Lower leg skin (tissue), 4 donors: ENCODE measurements around the gene SLC29A3. TPM values are rescaled to one million over a fixed set of nuclear protein-coding genes. Genes with fewer than 3 reads are reported as not detected.

Experiments used
- DNase-seq, 2 donors: peaks; one replicate each; pipeline ENCODE4 v3.0.0-alpha.2; 2019; ENCODE audit warnings: low spot score in 2 of 2
- H3K4me3 ChIP-seq: fragments of 200-600 bp; sonication (generic); 2 replicates; pipeline ENCODE4 v1.5.1; 2017; ENCODE audit warnings: mild to moderate bottlenecking, low read depth; ENCODE audit not compliant: poor library complexity, severe bottlenecking
- POLR2A ChIP-seq, 2 donors: fragments of 450-650 bp; IDR thresholded peaks; one replicate each; pipeline ENCODE4 v1.6.1; 2016 to 2017; ENCODE audit warnings: antibody characterized with exemption in 2 of 2, mild to moderate bottlenecking in 1 of 2, moderate library complexity in 1 of 2
- WGBS, 2 donors: methylation state at CpG; one replicate each; pipeline ENCODE4 v1.1.5; 2018; 5-methylcytosine and 5-hydroxymethylcytosine counted together
- intact Hi-C: fragments of 100-400 bp; cut with DNase I; formaldehyde crosslinking; loops from one replicate; pipeline ENCODE4 v1.15.0; 2023; ENCODE audit warnings: low total_unique reads
- total RNA-seq, 4 donors: library from RNA; depleted of rRNA; stranded (reverse); fragments of >200 nt; gene quantifications; one replicate each; pipeline ENCODE4 v1.1.0, GENCODE V29; 2016
- TF ChIP-seq, protein P1 (sequence below), 3 donors: fragments of 450-650 bp; IDR thresholded peaks; one replicate each; pipeline ENCODE4 v1.5.1; 2016; ENCODE audit warnings: antibody characterized with exemption in 3 of 3, mild to moderate bottlenecking in 3 of 3, moderate library complexity in 2 of 3

Gene SLC29A3
- total RNA-seq, 4 donors from 2014 or later = 1.1 to 5.7 (median 2.6) TPM

DNA sequence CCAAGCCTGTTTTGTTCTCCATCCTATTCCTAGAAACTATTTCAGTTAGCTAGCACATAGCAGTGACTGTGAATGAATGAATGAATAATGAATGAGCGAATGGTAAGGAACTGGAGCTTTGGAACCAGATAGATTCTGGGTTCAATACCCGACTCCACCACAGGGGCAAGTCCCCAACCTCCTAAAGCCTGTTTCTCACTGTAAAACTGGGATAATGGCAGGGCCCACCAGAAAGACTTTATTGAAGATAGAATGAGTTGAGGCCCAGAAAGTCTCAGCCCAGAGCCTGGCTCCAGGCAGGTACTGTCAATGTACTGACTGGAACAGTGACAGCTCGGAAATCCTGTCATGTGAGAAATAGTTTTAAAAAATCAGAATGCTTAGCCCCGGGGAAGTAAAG, 76.6 kb downstream of the SLC29A3 start:
- 85 to 90% methylated on average over 4 of the region's 4 CpGs for WGBS, 2 donors
- no peak overlapping the region for H3K4me3 ChIP-seq
- intact Hi-C loops = no loop called here
- TF ChIP-seq POLR2A (IDR thresholded peaks at IDR 0.05) = no peak
- TF ChIP-seq, protein P1, sequence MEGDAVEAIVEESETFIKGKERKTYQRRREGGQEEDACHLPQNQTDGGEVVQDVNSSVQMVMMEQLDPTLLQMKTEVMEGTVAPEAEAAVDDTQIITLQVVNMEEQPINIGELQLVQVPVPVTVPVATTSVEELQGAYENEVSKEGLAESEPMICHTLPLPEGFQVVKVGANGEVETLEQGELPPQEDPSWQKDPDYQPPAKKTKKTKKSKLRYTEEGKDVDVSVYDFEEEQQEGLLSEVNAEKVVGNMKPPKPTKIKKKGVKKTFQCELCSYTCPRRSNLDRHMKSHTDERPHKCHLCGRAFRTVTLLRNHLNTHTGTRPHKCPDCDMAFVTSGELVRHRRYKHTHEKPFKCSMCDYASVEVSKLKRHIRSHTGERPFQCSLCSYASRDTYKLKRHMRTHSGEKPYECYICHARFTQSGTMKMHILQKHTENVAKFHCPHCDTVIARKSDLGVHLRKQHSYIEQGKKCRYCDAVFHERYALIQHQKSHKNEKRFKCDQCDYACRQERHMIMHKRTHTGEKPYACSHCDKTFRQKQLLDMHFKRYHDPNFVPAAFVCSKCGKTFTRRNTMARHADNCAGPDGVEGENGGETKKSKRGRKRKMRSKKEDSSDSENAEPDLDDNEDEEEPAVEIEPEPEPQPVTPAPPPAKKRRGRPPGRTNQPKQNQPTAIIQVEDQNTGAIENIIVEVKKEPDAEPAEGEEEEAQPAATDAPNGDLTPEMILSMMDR (IDR thresholded peaks at IDR 0.05) = no peak
- DNase-seq = peak in 1 of 2 donors; percentile 71

DNA sequence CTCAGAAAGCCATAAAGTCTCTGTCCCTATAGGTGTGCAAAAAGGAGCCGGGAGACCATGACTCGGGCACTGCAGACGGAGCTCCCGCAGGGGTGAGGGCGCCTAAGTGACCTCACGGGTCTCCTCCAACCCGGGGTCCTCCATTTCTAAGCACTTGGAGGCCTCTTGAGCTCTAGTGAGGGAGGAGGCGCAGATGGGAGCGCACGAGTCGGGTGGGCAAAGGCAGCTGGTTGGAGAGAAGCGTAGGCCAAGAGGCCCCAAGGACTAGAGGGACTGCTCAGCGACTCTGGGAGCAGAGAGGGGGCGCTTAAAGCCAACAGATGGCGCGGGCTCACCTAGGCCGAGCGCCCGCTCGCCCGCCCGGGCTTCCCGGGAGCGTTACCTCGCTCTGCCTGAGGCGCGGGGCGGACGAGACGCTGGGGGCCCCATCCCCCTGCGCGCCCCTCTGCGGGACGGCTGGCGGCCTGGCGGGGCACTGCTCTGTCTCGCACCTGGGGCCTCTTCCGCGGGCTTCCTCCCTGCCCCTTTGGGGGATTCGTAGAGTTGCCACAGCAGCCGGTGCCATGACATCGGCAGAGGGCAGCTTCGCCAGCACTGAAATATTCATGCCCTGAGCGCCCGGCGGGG, 77.1 kb downstream of the SLC29A3 start:
- intact Hi-C loops = no loop called here
- TF ChIP-seq POLR2A (IDR thresholded peaks at IDR 0.05) = no peak
- TF ChIP-seq, protein P1 (IDR thresholded peaks at IDR 0.05) = no peak
- no peak overlapping the region for H3K4me3 ChIP-seq
- peak in 1 of 2 donors; percentile 85 for DNase-seq
- 42 to 50% methylated on average over 27 to 31 of the region's 46 CpGs for WGBS, 2 donors

DNA sequence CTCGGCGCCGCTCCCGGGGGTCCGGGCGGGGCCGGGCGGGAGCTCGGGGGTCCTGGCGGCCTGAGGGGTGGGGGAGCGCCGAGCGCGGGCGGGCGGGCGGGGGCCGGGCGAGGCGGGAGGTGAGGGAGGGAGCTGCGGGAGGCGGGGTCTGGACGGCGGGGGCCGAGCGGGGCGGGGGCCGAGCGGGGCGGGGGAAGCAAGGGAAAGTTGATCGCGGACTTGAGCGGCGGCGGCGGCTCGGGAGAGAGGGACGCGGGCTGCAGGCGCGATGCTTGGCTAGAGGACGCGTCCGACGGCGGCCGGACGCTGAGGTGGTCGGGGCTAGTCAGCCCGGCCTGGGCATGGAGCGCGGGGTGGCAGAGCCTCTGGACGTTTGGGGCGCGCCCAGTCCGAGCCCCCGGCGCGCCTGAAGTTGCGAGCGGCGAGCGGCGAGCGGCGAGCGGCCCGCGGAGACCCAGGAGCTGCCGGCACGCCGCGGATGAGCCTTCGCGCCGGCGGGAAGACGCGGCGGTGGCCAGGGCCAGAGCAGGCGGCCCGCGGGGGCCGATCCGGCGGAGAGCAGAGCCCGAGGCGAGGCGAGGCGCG, 77.7 kb downstream of the SLC29A3 start, which contains the start of gene CDH23:
Gene CDH23 (plus strand): TSS at position 210 of the 585 bp plus-strand sequence. CDS start 42,912 bp downstream, outside the sequence.
- intact Hi-C loops = no loop called here
- DNase-seq = peak in 1 of 2 donors; percentile 88
- no peak for TF ChIP-seq POLR2A (IDR thresholded peaks at IDR 0.05)
- TF ChIP-seq, protein P1 (IDR thresholded peaks at IDR 0.05) = no peak
- no peak within 1 kb of the TSS for H3K4me3 ChIP-seq
- 0 to 1% methylated on average over 54 to 72 of the region's 91 CpGs for WGBS, 2 donors

DNA sequence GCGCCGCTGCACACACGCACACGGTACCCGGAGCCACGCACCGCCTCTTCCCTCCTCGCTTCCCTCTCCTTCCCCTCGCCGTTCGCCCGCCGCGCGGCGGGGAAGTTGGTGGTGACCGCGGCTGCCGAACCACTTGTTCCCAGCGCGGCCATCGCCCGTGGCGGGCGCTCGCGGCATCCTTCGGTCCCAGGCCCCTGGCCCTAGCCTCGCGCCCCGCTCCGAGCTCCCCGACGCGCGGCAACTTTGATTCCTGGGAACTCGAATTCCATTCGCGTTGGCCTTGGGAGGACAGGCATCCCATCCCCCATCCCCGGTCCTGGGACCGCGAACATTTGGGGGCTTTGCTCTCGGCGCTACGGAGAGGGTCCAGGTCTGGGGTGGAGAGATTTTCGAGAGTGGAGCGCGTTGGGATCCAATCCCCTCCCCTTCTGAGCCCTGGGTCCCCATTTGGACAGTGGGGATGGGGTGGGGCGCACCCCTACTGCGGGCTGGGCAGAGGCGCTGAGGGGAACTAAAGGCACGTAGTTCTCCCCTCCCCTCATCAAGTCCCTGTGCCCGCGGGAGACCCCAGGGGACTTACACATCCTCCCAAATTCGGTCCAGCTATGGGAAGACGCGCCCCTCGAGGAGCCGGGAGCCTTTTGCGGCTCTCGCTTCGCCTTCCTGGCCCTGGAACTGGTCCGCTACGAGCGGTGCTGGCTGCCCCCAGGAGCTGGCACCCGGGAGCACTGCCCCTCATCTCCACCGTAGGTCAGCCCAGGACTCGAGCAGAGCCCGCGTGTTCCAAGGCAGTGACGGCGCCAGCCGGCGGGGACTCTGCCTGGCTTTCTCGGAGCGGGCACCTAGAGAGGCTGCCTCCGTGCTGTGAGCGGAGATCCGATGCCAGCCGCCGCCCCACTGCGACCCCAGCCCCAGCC, 78.5 kb downstream of the SLC29A3 start:
- intact Hi-C loops = no loop called here
- DNase-seq = peak in 1 of 2 donors; percentile 85
- WGBS, 2 donors = 0 to 3% methylated on average over 37 to 69 of the region's 82 CpGs
- no peak for TF ChIP-seq POLR2A (IDR thresholded peaks at IDR 0.05)
- TF ChIP-seq, protein P1 (IDR thresholded peaks at IDR 0.05) = no peak
- H3K4me3 ChIP-seq = no peak overlapping the region

- 68 to 74% methylated on average over 4 of the region's 4 CpGs for WGBS, 2 donors
- no peak overlapping the region for H3K4me3 ChIP-seq
- TF ChIP-seq, protein P1 (IDR thresholded peaks at IDR 0.05) = no peak
- TF ChIP-seq POLR2A (IDR thresholded peaks at IDR 0.05) = no peak
- intact Hi-C loops = no loop called here
- DNase-seq = peak in 1 of 2 donors; percentile 40
Measured at GRCh38 chr10:71398976-71399375, 79.9 kb downstream of the SLC29A3 start.
